ENCODE data around the gene LDHA. TPM values are rescaled to one million over a fixed set of nuclear protein-coding genes. Genes with fewer than 3 reads are reported as not detected.
A peak's percentile ranks its signal among the peaks of the same experiment; 100 is the strongest.
"Not testable (repeated sequence)": the region's sequence is repeated elsewhere in the genome, so short reads cannot be mapped to it uniquely, and the experiment has no call there.

The LDHA gene
- total RNA-seq, 1 donor from 2014 or later, result 852 TPM

DNA sequence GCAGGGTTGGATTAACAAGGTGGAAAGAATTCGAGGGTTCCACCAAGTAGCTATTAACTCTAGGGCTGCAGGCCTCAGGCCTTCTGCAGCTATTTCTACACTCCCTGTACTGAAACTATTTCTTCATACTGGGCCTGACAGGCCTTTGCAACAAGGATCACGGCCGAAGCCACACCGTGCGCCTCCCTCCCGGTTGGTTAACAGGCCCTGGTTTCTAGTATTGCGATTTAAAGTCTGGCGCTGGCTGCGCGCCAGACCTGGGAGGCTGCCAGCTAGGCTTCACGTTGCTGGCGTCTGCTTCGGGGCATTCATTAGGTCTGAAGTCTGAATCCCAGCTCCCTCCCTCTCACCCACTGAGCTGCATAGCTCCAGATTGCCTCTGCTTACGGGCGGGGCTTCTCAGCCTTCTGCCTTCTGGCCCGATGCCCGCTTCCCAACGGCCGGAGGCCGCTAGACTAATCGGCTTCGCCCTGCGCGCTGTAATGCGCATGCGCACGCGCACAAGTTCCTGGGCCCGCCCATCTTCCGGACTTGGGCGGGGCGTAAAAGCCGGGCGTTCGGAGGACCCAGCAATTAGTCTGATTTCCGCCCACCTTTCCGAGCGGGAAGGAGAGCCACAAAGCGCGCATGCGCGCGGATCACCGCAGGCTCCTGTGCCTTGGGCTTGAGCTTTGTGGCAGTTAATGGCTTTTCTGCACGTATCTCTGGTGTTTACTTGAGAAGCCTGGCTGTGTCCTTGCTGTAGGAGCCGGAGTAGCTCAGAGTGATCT lies 1.6 kb downstream of the LDHA start:
- H2AFZ ChIP-seq (ENCODE audit: low read depth, low read length), result peak overlapping the region; percentile 44
- peak; percentile 55 for FAIRE-seq
- H3K79me2 ChIP-seq (ENCODE audit: insufficient read depth, low read length), result peaks cover 63% of the 10 kb centered on the region

DNA sequence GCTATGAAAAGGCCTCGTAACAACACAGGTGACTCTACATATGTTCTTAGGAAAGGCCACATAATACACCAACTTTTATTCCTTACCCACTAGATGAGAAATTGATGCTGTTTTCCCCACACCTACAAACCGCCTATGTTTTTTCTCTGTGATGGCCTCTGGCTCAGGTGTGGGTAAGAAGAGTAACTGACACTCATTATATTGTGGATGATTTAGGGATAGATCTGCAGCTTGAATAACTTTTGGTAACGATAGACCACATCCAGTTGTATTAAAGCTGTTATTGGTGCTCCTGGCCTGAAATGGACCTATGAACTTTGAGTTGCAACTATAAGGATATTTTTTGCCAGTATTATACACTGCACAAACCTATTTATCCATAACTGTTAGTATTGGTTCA lies 3.6 kb downstream of the LDHA start:
- H3K27ac ChIP-seq (ENCODE audit: low read depth, low read length), result no peak overlapping the region
- TF ChIP-seq, protein P1, sequence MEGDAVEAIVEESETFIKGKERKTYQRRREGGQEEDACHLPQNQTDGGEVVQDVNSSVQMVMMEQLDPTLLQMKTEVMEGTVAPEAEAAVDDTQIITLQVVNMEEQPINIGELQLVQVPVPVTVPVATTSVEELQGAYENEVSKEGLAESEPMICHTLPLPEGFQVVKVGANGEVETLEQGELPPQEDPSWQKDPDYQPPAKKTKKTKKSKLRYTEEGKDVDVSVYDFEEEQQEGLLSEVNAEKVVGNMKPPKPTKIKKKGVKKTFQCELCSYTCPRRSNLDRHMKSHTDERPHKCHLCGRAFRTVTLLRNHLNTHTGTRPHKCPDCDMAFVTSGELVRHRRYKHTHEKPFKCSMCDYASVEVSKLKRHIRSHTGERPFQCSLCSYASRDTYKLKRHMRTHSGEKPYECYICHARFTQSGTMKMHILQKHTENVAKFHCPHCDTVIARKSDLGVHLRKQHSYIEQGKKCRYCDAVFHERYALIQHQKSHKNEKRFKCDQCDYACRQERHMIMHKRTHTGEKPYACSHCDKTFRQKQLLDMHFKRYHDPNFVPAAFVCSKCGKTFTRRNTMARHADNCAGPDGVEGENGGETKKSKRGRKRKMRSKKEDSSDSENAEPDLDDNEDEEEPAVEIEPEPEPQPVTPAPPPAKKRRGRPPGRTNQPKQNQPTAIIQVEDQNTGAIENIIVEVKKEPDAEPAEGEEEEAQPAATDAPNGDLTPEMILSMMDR (IDR thresholded peaks at IDR 0.05; ENCODE audit: insufficient read depth, low read depth, low read length), result no peak
- TF ChIP-seq EZH2 (IDR thresholded peaks at IDR 0.05; ENCODE audit: insufficient read depth, low read length), result no peak
- H3K79me2 ChIP-seq (ENCODE audit: insufficient read depth, low read length), result peaks cover 63% of the 10 kb centered on the region
- no peak overlapping the region for H3K27ac Mint-ChIP-seq (ENCODE audit: unreplicated experiment)
- H3K4me2 ChIP-seq (ENCODE audit: low read length), result no peak overlapping the region
- H3K9me3 ChIP-seq (ENCODE audit: insufficient read depth, low read depth, low read length), result no peaks in the 10 kb centered on the region
- H3K4me1 ChIP-seq (ENCODE audit: insufficient read depth, low read length), result peaks cover 10% of the 10 kb centered on the region
- no peaks in the 10 kb centered on the region for H3K27me3 Mint-ChIP-seq (ENCODE audit: low read depth, unreplicated experiment)
- H3K4me3 ChIP-seq (ENCODE audit: insufficient read depth, low read depth, low read length), result no peak overlapping the region
- peaks cover 45% of the 10 kb centered on the region for H3K36me3 ChIP-seq (ENCODE audit: insufficient read depth, low read length)
- H3K4me3 Mint-ChIP-seq (ENCODE audit: unreplicated experiment), result peak overlapping the region; percentile 97
- DNase-seq (ENCODE audit: low read depth), result no peak
- H3K9me3 Mint-ChIP-seq (ENCODE audit: unreplicated experiment), result no peaks in the 10 kb centered on the region
- peaks cover 11% of the 10 kb centered on the region for H3K4me1 Mint-ChIP-seq (ENCODE audit: low read depth, unreplicated experiment)
- H3K36me3 Mint-ChIP-seq (ENCODE audit: low read depth, unreplicated experiment), result peaks cover 20% of the 10 kb centered on the region
- no peaks in the 10 kb centered on the region for H3K27me3 ChIP-seq (ENCODE audit: insufficient read depth, low read length)
- FAIRE-seq, result no peak
- H4K20me1 ChIP-seq (ENCODE audit: insufficient read depth, low read length), result peaks cover 59% of the 10 kb centered on the region
- no peak overlapping the region for H2AFZ ChIP-seq (ENCODE audit: low read depth, low read length)
- H3K9ac ChIP-seq (ENCODE audit: low read length), result no peak overlapping the region

More for the DNA sequence above, 1.6 kb downstream of the LDHA start:
- peaks cover 32% of the 10 kb centered on the region for H3K36me3 ChIP-seq (ENCODE audit: insufficient read depth, low read length)
- H3K4me2 ChIP-seq (ENCODE audit: low read length), result peak overlapping the region; percentile 91
- peaks cover 10% of the 10 kb centered on the region for H3K4me1 ChIP-seq (ENCODE audit: insufficient read depth, low read length)
- Mint-ChIP-seq H3K4me1 (ENCODE audit: low read depth, unreplicated experiment) (peaks cover 11% of the 10 kb centered on the region), H3K4me3 (ENCODE audit: unreplicated experiment) (peak overlapping the region; percentile 97), H3K9me3 (ENCODE audit: unreplicated experiment) (no peaks in the 10 kb centered on the region), H3K27ac (ENCODE audit: unreplicated experiment) (peak overlapping the region; percentile 97), H3K27me3 (ENCODE audit: low read depth, unreplicated experiment) (no peaks in the 10 kb centered on the region), H3K36me3 (ENCODE audit: low read depth, unreplicated experiment) (peaks cover 20% of the 10 kb centered on the region)
- no peaks in the 10 kb centered on the region for H3K9me3 ChIP-seq (ENCODE audit: insufficient read depth, low read depth, low read length)
- peaks cover 54% of the 10 kb centered on the region for H4K20me1 ChIP-seq (ENCODE audit: insufficient read depth, low read length)
- TF ChIP-seq, protein P1 (IDR thresholded peaks at IDR 0.05; ENCODE audit: insufficient read depth, low read depth, low read length), result no peak
- no peak for TF ChIP-seq EZH2 (IDR thresholded peaks at IDR 0.05; ENCODE audit: insufficient read depth, low read length)
- peak overlapping the region; percentile 88 for H3K27ac ChIP-seq (ENCODE audit: low read depth, low read length)
- H3K9ac ChIP-seq (ENCODE audit: low read length), result peak overlapping the region; percentile 95
- peak overlapping the region; percentile 99 for H3K4me3 ChIP-seq (ENCODE audit: insufficient read depth, low read depth, low read length)
- peak; percentile 98 for DNase-seq (ENCODE audit: low read depth)
- H3K27me3 ChIP-seq (ENCODE audit: insufficient read depth, low read length), result no peaks in the 10 kb centered on the region

DNA sequence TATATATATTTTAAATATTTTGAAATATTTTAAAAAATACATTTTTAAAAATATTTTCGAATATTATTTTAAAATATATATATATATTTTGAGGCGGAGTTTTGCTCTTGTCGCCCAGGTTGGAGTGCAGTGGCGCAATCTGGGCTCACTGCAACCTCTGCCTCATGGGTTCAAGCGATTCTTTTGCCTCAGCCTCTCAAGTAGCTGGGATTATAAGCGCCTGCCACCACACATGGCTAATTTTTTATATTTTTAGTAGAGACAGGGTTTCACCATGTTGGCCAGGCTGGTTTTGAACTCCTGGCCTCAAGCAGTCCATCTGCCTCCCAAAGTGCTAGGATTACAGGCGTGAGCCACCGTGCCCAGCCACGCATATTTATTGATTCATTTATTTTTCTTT lies 6.7 kb downstream of the LDHA start:
- not testable (repeated sequence) for H3K4me1 ChIP-seq (ENCODE audit: insufficient read depth, low read length); H3K9me3 Mint-ChIP-seq (ENCODE audit: unreplicated experiment); H3K9ac ChIP-seq (ENCODE audit: low read length); H3K4me1 Mint-ChIP-seq (ENCODE audit: low read depth, unreplicated experiment); DNase-seq (ENCODE audit: low read depth); FAIRE-seq; H3K27me3 Mint-ChIP-seq (ENCODE audit: low read depth, unreplicated experiment); H3K27me3 ChIP-seq (ENCODE audit: insufficient read depth, low read length); H3K4me3 Mint-ChIP-seq (ENCODE audit: unreplicated experiment); H2AFZ ChIP-seq (ENCODE audit: low read depth, low read length); H3K4me3 ChIP-seq (ENCODE audit: insufficient read depth, low read depth, low read length); H3K27ac ChIP-seq (ENCODE audit: low read depth, low read length); H3K4me2 ChIP-seq (ENCODE audit: low read length); H3K27ac Mint-ChIP-seq (ENCODE audit: unreplicated experiment); H3K9me3 ChIP-seq (ENCODE audit: insufficient read depth, low read depth, low read length)
- Histone ChIP-seq H3K36me3 (ENCODE audit: insufficient read depth, low read length) (peaks cover 69% of the 10 kb centered on the region), H4K20me1 (ENCODE audit: insufficient read depth, low read length) (peaks cover 57% of the 10 kb centered on the region), H3K79me2 (ENCODE audit: insufficient read depth, low read length) (peaks cover 50% of the 10 kb centered on the region)
- peaks cover 19% of the 10 kb centered on the region for H3K36me3 Mint-ChIP-seq (ENCODE audit: low read depth, unreplicated experiment)

Measured in astrocyte (in vitro differentiated cells and primary cell).